Measurements from ENCODE around the gene RPL29. TPM values are rescaled to one million over a fixed set of nuclear protein-coding genes. Genes with fewer than 3 reads are reported as not detected.

The RPL29 gene
- total and polyA plus RNA-seq, 2 of the 4 experiments (the other 2 are of a cell fraction): 2,081 to 2,126 TPM

DNA sequence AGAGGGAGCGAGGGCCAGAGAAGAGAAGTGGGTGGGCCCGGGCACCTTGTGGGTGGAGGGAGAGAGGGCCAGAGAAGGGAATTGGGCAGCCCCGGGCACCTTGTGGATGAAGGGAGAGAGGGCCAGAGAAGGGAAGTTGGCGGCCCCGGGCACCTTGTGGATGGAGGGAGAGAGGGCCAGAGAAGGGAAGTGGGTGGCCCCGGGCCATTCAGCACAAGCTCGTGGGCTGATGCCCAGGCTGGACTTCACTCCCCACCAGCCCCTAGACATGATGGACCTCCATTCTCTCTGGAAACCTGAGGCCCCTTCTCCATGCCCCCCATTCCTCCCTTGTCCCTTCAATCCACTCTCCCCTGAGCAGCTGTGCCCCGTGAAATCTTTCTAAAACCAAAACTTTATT is 44.9 kb upstream of the RPL29 start:
- intact Hi-C loops (cut with micrococcal nuclease) (no loop called here), in situ Hi-C loops (cut with MboI; ENCODE audit: low sequenced_read_pairs) (no loop called here), dilution Hi-C loops (cut with HindIII; ENCODE audit: low sequenced_read_pairs, unreplicated experiment) (no loop called here)
- Histone ChIP-seq H2AK9ac (replicated peaks; ENCODE audit: low read depth, low read length, poor library complexity) (no peak overlapping the region), H3K4me1 (ENCODE audit: control insufficient read depth, insufficient read depth, low read length) (peaks cover 4% of the 10 kb centered on the region; the same call in 1 of the 2 replicates), H3K79me1 (ENCODE audit: low read depth in 1 of 2, low read length in 2 of 2) (no peaks in the 10 kb centered on the region), H3K9me1 (ENCODE audit: insufficient read depth, low read length) (peaks cover 7% of the 10 kb centered on the region), H4K8ac (ENCODE audit: low read depth in 2 of 2, low read length in 2 of 2) (no peak overlapping the region), H3K9me3 (ENCODE audit: control insufficient read depth, insufficient read depth, low read length) (no peaks in the 10 kb centered on the region), H3K18ac (ENCODE audit: low read depth, low read length) (no peak overlapping the region), H3K56ac (ENCODE audit: extremely low read depth, insufficient read depth, low read length) (no peak overlapping the region), H3K36me3 (ENCODE audit: control insufficient read depth, insufficient read depth, low read length) (no peaks in the 10 kb centered on the region), H3K27ac (ENCODE audit: insufficient read depth, low read length) (no peak overlapping the region), H3K23ac (ENCODE audit: low read depth, low read length) (no peak overlapping the region), H2AFZ (replicated peaks; ENCODE audit: low read length, poor library complexity) (no peak overlapping the region), H3K27me3 (ENCODE audit: control insufficient read depth, insufficient read depth, low read length) (no peaks in the 10 kb centered on the region; the same call in 1 of the 2 replicates), H3K9ac (ENCODE audit: low read depth, low read length) (no peak overlapping the region), H4K91ac (ENCODE audit: insufficient read depth, low read depth, low read length) (no peak overlapping the region), H2BK5ac (ENCODE audit: low read depth, low read length, poor library complexity, severe bottlenecking) (no peak overlapping the region), H4K5ac (ENCODE audit: low read depth, low read length) (no peak overlapping the region), H2BK15ac (ENCODE audit: low read depth, low read length) (no peak overlapping the region), H3K4me3 (ENCODE audit: insufficient read depth, low read depth, low read length) (no peak overlapping the region), H2BK20ac (ENCODE audit: low read depth, low read length) (no peak overlapping the region), H2AK5ac (ENCODE audit: low read depth, low read length) (no peak overlapping the region), H3K4me2 (ENCODE audit: low read depth, low read length) (no peak overlapping the region), H3K14ac (replicated peaks; ENCODE audit: low read depth, low read length) (no peak overlapping the region), H2BK120ac (ENCODE audit: low read depth, low read length) (no peak overlapping the region), H4K20me1 (ENCODE audit: insufficient read depth, low read length) (no peaks in the 10 kb centered on the region), H3K4ac (ENCODE audit: low read depth, low read length) (no peak overlapping the region)
- ATAC-seq (ENCODE audit: low read depth) (no peak), DNase-seq (no peak)
- POLR2A ChIA-PET (ENCODE audit: unreplicated experiment): no interaction called here
- CTCF ChIA-PET: interaction anchor here (1.0 kb wide), 1 partner anchor 14 kb away, joined by 4 read pairs; no protein-coding TSS in a partner anchor
- WGBS, 2 experiments (ENCODE audit: extremely low coverage in 2 of 2, insufficient read length in 1 of 2): 87% methylated on average over 3 of the region's 8 CpGs; no CpG with 5 or more reads in 1 of the 2 experiments
- no TSS peak for BruUV-seq (replicated peaks)
- TF ChIP-seq RFX5 (IDR thresholded peaks at IDR 0.05; ENCODE audit: low read depth, low read length) (no peak), CEBPB (IDR thresholded peaks at IDR 0.05; ENCODE audit: low read depth, low read length) (no peak), MAFK (IDR thresholded peaks at IDR 0.05; ENCODE audit: low read depth, low read length) (no peak), CTCF (conservative IDR thresholded peaks at IDR 0.05; ENCODE audit: low read depth, low read length) (no peak), POLR2A (IDR thresholded peaks at IDR 0.05; ENCODE audit: low read depth, low read length) (no peak), BHLHE40 (IDR thresholded peaks at IDR 0.05; ENCODE audit: low read depth, low read length) (no peak), MAZ (IDR thresholded peaks at IDR 0.05; ENCODE audit: borderline replicate concordance, low read depth, low read length) (no peak), RCOR1 (IDR thresholded peaks at IDR 0.05; ENCODE audit: insufficient replicate concordance, low read length) (no peak), SMC3 (IDR thresholded peaks at IDR 0.05; ENCODE audit: low read depth, low read length) (no peak), CHD1 (IDR thresholded peaks at IDR 0.05; ENCODE audit: low read depth, low read length) (no peak), USF2 (IDR thresholded peaks at IDR 0.05; ENCODE audit: low read depth, low read length) (no peak), FOS (IDR thresholded peaks at IDR 0.05; ENCODE audit: low read depth, low read length) (no peak), MXI1 (IDR thresholded peaks at IDR 0.05; ENCODE audit: borderline replicate concordance, low read depth, low read length) (no peak), RAD21 (IDR thresholded peaks at IDR 0.05; ENCODE audit: low read length) (no peak), NFE2L2 (IDR thresholded peaks at IDR 0.05; ENCODE audit: low read depth, low read length) (no peak)
- TF ChIP-seq, protein P1, sequence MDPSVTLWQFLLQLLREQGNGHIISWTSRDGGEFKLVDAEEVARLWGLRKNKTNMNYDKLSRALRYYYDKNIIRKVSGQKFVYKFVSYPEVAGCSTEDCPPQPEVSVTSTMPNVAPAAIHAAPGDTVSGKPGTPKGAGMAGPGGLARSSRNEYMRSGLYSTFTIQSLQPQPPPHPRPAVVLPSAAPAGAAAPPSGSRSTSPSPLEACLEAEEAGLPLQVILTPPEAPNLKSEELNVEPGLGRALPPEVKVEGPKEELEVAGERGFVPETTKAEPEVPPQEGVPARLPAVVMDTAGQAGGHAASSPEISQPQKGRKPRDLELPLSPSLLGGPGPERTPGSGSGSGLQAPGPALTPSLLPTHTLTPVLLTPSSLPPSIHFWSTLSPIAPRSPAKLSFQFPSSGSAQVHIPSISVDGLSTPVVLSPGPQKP (IDR thresholded peaks at IDR 0.05; ENCODE audit: borderline replicate concordance, low read depth, low read length): no peak

Measured in IMR-90 (cell line).